NCI-H1417 (cell line): Measurements from ENCODE around the gene PCNX2.

ENCODE experiments used
- DNase-seq, 3 experiments: peaks; one replicate each; lab custom pipeline; 2025; lab: John Stamatoyannopoulos, UW

Gene PCNX2

DNA sequence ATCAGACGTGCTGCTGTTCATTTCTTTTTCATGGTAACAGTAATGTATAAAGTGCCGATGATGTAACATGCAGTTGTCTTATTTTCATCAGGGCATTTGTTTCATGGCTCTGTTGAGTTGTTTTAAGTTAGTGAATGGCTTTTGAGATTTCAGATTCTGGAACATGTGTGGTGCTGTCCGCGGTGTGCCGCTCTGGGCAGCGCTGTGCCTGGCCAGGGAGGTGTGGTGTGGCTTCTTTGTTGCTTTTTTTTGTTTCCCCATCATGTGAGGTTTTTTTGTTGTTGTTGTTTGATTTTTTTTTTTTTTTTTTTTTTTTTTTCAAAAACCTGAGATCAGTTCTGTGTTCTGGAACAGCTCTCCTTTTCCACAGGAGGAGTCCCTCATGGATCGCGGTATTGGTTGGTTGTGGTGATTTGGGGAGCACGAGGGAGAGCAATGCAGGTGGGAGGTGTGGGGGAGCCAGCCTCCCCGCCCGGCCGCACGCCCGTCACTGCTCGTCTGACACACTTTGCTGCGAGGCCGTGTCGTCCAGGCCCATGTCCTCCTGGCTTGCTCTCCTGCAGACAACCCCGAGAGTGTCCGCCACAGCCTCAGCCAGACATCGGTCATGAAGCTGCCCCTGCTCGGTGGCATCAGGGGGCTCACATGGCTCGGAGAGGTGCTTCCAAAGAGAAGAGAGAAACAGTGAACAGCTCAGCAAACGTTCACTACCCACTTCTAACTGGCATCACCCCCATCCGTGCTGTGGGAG is 311.5 kb downstream of the PCNX2 start:
- DNase-seq: no peak

DNA sequence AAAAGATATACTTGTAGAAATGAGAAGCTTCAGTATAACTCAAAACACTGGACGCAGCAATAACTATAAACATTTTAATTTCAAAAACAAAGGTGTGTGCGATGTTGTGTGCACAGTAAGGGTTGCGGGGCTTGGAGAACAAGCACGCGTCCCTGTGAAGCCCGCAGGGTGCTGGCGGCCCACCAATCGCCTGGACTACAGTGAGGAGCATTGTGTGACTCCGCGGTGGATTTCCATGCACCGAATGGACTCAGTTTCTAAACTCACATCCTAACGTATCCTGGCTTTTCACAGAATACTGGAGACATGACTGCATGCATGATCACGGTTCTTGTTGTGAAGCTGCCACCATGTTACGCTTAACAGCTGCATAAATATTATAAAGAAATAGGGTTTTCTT is 312.1 kb downstream of the PCNX2 start:
- no peak for DNase-seq

DNA sequence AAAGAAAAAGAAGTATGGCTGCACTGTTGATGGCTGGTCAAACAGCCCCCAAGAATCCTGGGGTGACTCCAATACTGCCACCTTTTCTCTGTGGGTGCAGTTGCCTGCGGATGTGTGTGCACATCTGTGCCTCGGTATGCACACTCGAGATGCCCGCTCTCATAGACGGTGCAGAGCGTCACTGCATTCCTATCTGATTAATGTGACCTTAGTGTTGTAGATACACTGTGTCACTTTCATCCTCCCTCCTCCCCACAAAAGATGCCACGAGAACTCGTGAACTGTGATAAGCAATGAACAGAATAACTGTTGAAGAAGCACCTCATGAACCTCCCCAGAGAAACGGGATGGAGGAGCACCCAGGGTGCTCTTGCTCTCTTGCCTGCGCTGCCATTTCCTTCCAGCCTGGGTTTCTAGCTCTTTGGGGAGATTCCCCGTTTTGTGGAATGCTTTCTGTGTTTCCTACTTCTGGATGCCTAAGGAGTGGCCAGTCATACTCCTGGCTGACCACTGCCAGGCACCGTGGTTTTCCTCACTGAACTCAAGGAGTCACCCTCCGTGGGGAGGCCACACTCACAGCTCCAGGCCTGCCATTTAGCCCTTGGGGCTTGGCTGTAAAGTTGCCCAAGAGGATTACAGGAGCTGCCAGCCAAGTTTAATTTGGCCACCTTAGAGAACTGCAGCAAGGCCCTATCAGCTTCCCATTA is 313.1 kb downstream of the PCNX2 start:
- no peak for DNase-seq

DNA sequence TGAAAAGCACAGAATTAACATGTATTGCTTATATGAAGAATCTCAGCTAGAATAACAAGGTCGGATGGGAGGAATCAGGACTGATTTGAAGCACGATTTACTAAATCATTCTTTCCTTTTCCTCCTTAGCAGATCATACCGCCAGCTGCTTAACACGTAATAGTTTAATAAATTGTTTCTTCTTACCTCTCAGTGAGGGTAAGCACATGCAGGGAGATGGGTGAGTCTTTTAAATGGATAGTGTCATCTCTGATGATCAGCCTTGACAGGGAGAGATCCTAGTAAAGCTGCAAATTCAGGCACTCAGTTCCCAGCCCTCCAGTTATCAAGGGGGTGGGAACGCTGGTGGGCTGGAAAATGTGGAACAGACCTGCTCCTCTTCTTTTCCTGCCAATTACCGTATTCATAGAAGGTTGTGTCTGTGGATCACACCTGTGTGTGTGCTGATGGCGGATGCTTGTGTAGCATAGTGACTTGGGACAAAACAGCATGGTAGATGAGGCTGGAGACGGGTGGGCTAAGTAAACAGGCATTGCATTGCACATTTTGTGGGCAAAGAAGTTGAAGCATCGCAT is 314.5 kb downstream of the PCNX2 start:
- DNase-seq: no peak

DNA sequence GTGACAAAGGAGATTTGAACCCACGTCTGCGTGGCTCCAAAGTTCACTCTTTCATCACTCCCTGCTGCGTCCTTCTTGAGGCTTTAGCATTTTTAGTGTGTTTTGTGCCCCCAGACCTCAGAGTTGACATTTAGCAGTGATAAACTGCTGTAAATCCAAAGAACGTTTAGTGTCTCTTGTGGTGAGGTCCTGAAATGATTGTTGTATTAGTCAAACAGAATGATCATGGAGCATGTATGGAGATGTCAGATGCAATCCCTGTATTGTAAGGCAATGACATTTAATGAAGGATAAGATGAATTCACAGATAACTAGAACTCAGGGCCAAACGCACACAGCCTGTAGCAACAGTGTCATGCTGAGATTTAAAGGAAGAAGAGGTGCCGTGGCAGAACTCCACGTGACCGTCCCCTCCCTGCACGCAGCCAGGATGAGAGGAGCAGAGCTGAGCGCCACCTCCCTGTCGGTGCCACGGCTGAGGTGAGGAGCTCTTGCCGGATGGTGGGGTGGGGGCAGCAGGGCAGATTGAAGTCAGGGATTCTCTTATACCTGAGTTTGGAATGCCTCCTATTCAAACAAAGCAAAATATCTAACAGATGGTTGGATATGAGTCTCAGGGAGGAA is 315.1 kb downstream of the PCNX2 start:
- no peak for DNase-seq

DNA sequence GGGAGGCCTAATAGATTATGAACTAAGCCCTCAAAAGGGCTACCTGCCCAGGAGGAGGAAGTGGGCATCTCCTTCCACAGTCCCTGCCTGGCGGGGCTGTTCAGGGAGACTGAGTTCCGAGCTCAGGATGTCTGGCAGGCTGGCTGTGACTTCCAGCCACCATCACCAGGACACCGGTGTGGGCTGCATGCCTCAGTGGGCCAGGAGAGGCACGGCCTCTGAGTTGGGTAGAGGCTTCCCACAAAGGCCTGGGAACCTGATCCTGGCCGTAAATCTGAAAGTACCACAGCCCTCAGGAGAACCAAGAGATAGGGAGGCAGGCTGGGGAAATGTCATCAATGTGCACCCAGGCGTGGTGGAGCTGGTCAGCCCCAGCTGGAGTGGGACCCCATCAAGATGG is 316.0 kb downstream of the PCNX2 start:
- DNase-seq: no peak

DNA sequence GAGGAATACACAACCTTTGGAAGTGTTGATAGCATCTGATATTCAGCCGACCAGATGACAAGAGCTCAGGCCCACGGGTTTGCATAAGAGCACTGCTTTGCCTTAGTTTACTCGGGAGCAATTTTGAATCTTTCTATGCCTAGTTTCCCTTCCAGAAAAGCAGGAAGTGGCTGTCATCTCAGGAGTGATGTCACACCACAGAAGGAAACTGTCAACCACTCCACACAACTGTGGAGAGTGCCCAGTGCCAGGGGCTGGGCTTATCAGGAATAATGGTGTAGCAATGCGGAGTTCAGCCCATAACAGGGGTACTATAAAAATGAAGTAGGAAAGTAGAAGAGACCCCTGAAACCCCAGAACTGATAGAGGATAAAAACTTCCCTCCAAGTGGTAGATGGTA is 316.7 kb downstream of the PCNX2 start:
- DNase-seq: no peak

DNA sequence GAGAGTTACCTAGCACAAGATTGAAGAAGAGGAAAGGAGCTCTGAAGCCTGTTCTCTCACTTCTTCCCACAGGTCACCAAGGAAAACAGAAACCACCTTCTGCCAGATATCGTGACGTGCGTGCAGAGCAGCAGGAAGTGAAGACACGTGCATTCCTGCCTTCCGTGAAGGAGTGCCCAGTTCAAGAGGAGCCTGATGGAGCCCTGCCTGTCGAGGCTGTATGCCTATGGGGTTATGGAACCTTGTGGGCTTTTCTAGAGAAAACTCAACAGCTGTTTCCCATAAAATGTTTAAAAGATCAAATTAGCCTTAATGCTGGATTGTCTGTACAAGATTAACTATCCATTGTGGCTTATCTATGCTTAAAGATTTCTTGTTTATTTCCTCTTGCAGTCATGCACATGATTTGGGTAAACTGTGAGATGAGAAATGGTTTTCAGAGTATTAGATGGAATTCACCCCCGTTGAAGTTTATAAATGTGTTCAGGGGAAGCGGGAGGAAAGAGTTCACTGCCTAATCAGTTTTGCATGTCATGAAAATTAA is 317.4 kb downstream of the PCNX2 start:
- no peak for DNase-seq

DNA sequence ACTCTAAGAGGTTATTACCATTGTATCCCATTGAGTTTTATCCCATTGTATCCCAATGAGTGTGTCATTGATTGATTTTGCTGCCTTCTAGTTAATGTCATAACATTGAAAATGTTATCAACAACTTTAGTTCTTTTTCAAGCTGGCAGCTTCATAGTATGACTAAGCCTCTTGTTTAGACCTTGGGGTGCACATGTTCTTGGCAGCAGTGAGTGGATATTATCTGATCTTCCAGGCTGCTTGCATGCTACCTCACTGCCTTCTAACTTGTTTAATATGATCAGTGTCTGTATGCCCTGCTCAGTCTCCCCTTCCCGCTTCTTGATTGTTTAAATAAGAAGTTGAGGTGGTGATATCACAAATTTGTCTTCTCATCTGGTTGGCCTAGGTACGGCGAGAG is 320.6 kb downstream of the PCNX2 start:
- DNase-seq: no peak

DNA sequence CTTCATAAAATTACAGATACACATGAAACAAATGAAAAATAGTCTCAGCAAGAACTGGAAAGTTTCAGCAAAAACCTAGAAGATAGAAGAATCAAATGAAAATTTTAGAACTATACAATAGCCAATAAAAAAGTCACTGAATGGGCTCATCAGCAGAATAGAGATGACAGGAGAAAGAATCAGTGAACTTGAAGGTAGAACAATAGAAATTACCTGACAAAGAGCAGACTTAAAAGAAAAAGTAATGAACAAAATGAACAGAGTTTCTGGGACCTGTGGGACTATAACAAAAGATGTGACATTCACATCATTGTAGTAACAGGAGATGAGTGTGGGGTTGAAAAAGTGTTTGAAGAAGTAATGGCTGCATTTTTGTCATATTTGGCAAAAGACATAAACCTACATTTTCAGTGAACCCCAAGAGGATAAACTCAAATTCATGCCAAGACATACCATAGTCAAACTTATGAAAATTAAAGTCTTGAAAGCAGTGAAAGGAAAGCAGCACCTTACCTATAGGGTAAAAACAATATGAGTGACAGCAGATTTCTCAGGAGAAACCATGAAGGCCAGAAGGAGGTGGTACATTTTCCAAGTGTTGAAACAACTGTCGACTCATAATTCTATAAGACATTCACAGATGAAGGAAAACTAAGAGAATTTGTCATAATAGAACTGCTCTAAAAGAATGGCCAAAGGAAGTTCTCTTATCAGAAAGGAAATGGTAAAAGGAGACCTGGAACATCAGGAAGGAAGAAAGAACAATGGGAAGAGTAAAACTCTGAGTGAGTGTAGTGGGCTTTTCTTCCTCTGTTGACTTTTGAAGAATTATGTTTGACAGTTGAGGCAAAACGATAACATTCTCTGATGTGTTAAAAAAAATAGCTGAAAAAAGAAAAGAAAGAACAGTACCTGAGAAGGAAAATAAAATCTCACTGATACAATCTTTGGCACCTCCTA is 321.6 kb downstream of the PCNX2 start:
- no peak for DNase-seq

DNA sequence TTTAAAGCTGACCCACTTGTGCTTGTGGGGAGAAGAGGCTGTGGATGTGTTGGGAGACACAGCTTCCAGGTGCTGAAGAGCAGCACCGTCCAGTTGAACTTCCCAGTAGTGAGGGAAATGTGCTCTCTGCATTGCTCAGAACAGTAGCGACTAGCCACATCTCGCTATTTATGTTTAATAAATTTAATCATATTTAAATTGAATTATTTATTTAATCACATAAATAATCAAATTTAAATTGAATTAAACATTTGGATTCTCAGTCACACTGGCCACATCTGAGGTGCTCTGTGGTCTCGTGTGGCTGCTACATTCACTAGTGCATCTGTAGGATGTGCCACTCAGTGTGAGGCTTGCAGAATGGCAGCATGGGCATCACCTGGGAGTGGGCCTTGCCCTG is 325.0 kb downstream of the PCNX2 start:
- DNase-seq: no peak

DNA sequence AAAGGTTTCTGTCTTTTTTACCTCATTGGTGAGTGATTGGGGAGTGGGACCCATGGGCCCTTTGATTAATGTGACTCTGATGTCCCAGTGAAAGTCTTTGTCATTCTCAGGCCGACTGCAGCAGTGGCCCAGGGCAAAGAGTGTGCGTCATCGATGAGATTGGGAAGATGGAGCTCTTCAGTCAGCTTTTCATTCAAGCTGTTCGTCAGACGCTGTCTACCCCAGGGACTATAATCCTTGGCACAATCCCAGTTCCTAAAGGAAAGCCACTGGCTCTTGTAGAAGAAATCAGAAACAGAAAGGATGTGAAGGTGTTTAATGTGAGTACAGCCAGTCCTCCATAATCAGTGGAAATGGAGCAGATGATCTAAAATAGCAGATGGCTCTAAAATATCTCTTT is 325.7 kb downstream of the PCNX2 start:
- DNase-seq: no peak

DNA sequence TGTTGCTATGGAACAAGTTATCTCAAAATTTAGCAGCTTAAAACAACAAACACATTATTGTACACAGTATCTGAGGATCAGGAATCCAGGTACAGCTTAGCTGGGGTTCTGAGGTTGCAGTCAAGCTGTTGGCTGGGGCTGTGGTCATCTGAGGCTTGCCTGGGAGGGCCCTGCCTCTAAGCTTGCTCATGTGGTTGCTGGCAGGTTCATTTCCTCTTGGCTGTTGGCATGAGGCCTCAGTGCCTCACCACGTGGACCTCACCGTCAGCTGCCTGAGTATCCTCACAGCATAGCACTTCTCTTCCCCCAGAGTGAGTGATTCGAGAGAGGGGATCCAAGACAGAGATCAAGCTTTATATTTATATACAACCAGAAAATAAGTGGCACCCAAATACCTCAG is 326.6 kb downstream of the PCNX2 start:
- no peak for DNase-seq

DNA sequence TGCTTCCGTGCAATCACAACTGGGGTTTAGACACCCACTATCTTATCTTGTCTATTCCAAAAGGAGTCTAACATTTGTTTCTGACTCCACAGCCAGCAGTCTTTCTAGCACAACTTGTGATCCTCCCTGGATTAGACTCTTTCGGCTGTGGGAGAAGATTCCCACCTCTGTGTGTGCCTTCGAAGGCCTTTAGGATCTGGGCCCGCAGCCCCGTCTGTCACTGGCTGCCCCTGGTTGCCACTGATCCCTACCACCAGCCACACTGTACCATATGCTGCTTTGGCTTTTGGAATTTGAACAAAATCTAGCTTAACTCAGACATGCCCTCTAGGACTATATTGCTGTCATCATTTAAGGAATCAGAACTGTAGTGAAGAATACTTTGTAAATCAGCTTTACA is 327.1 kb downstream of the PCNX2 start:
- DNase-seq: no peak

DNA sequence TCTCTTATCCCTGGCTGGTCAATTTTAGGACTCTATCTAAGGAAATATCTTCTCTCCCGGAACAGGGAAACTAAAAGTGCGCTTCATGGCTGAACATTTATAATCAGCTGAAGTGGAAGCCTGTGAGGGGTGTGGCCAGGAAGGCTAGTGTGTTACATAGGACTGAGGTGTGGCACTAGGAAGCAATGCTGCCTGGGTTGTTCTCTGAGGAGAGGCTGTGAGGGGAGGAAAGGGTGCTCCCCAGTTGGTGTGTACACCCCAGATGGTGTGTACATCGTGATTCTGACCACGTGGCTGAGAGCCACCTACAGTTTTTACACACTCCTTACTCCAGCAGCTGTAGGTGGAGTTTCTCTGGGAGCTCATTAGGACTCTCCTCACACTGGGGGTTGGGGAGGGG is 328.9 kb downstream of the PCNX2 start:
- DNase-seq: no peak

DNA sequence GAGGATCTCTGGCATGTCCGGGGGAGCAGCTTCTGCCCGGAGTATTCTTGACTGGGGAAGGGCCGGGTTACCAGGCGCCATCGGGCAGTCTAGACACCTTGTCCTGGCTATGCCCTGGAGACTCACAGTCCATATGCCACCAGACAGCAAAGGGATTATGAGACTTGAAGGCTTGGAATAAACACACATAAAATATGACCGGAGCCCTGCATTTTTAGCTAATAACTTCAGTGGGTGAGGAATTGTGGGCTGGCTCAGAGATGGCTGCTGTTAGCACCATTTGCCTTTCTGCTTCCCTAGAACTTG is 329.7 kb downstream of the PCNX2 start:
- DNase-seq: no peak

DNA sequence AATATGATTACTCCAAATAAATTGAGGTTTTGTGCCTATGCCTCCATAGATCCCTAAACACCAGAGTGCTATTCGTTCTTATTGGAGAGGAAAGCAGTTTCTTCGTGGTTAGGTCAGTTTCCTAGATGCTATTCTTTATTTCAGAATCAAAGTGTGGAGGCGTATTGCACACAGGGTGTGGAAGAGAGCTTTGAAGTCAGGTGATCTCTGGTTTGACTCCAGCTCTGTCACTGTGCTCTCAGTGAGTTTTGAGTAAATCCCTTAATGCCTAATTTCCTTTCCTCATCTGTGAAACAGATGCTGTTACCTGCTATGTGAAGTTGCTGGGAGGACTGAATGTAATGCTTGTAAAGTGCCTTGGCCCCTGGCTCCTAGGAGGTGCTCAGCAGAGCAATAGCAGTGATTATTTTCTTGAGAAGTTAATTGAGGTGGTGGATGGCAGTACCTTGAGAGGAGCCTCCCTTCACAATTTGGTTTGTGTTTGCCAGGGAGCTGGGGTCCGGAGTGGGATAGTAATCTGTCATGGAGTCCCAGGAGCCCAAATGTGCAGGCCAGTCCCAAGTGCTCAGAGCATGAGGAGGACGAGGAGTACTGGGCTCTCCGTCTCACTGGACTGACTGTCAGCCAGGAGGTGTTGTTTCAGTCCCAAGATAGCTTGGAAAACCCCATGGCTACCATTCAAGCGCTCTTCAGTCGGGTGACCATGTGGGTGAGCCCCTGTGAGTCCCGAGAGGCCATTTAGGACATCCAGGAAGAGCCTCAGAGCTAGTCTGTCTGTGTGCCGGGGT is 330.2 kb downstream of the PCNX2 start:
- DNase-seq: no peak

DNA sequence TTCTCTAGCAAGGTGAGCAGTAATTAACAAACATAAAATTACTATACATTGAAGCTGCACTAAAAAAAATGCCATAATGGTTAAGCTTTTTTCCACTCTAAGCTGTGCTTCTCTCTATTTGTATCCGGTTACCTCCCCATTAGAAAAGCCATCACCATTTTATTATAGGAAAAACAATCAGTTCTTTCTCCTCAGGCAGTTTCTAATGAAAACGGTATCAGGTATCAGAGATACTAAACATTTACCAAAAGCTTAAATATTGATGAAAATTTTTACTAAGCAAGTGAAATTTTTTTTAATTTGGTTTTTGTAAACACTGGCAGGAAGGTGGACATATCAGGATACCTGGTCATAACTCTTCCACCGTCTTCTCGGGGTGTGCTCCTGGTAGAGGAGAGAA is 330.9 kb downstream of the PCNX2 start:
- DNase-seq: no peak

DNA sequence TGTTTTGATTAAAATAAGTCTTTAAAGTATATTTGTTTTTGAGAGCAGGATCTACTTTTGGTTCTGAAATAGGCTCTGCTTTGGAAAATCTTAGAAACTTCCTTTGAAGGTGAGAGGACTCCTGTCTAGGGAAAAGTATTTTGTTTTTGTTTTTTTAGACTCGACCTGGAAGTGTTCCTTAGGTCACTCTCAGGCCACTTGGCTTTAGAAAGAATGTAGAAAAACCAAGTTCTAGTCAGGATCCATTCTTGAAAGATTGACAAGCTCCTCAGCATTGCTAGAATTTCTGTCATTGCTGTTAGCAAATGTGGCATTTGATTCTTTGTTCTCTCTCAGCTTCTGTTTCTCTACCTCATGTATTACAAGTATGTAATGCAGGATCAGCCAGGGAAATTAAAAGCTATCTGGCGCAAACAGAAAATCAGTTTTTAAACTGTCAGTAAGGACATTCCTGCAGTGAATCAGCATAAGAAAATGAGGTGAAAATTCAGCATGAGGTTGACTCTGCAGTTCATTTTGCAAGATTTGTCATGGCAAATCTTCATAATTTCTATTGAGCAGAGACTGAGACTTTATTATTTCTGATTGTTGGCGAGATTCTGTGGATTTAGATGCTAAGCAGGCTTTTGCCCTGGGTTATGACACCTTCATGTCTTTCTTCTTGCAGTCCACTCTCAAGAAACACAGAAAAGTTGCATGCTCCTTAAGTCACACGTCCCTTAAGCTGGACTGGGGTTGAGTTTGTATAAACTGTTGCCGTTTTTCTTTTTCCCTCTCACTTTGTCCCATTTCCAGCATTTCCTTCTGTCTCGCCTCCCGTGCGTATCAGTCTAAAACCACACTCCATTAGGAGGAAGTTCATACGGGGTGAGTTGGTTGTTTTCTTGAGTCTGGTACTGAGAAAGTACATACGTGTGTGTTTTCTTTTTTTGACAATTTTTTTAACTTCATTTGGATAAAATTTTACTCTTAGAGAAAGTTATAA is 332.5 kb downstream of the PCNX2 start:
- no peak for DNase-seq

DNA sequence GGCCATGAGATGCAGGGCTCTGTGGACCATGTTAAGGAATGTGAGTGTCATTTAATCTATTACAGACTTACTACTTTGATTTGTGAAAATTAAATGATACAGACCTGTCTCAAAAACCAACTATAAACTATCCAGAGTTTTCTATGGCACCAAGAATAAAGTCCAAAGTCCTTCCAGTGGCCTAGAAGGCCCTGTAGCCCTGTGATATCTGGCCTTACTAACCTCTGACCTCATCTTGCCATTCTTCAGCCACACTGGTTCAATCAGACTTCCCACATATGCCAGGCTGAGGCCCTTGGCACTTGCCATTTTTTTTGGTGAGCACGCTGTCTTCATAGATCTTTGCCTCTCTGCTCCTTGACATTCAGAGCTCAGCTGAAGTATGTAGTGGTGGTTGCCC is 337.5 kb downstream of the PCNX2 start:
- DNase-seq: no peak
